Activated CD8-positive, alpha-beta memory T cell treated with anti-CD3 and anti-CD28 coated beads for 1 hour (primary cell): ENCODE data around the gene SOBP.
"Not testable (repeated sequence)": the region's sequence is repeated elsewhere in the genome, so short reads cannot be mapped to it uniquely, and the experiment has no call there.

ENCODE experiments used
- DNase-seq, 2 donors: peaks; one replicate each; pipeline ENCODE4 v3.0.0-alpha.2; 2020; ENCODE audit warnings: low read depth in 1 of 2; ENCODE audit errors: extremely low read depth in 1 of 2

The SOBP gene

DNA sequence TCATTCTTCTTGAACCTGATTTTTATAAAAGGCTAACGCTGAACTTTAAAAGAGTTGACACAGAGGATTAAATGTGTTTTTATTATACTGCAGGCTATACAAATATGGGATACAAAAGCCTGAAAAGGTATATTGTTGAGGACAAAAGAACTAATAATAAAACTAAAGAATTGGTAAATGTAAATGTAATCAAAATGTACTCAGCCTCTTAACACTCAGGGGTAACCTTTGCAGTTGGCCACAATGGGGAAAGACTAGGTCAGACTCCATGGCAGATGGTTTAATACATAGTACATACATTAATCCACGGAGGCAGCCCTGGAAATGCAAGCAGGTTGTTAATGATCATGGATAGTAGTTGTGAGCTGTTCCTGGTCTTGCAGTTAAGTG is 57.5 kb downstream of the SOBP start:
- DNase-seq, result no peak

DNA sequence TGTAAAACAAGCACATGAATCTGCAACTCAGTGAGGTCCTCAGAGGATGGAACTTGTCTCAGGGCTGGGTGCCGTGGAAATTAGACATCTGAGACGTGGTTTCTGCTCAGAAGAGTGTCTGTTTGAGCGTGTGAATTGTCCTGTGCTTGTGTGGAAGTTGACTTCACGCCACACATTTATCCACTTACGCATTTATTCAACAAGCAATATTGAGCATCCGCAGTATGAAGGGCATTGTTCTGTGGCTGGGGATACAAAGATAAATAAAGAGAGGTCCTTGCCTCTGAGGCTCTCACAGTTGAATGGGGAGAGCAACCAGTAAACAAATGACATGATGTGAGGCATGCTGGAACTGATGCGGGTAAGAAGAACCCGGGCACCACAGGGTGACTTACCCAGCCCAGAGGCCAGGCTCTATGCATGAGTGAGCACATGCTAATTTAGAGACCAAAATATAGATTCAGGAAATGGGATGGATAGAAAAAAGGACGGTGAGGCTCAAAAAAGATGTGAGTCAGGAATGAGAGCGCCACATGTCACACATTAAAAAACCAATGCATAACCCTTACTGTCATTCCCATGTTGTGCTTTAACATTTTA is 60.4 kb downstream of the SOBP start:
- no peak for DNase-seq

DNA sequence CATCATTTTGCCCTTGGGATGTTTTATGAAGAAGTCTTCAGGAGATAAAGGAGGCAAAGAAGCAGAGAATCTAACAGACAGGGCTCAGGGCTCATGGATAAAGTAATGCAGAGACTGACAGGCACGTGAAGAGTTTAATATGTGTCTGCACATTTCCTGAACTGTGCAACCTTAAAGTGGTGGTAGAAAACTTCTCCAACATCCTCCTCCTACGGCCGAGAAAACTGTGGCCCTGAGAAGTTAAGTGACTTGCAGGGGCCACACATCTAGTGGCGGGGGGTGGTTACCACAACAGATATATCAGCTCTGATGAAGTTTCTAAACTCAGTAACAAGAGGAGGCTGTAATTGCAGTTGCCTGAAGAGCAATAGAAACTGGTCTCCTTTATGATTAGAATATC is 61.0 kb downstream of the SOBP start:
- DNase-seq, result no peak

DNA sequence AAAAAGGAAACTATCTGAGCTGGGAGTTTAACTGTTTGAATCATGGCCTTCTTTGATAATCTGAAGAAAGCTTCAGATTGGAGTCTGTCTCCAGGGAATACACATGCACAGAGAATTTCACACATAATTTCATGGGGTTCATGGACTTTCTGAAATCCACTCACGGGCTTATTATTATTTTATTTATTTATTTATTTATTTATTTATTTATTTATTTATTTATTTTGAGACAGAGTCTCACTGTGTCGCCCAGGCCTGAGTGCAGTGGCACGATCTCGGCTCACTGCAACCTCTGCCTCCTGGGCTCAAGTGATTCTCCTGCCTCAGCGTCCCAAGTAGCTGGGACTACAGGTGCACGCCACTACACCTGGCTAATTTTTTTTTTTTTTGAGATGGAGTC is 63.2 kb downstream of the SOBP start:
- not testable (repeated sequence) for DNase-seq

DNA sequence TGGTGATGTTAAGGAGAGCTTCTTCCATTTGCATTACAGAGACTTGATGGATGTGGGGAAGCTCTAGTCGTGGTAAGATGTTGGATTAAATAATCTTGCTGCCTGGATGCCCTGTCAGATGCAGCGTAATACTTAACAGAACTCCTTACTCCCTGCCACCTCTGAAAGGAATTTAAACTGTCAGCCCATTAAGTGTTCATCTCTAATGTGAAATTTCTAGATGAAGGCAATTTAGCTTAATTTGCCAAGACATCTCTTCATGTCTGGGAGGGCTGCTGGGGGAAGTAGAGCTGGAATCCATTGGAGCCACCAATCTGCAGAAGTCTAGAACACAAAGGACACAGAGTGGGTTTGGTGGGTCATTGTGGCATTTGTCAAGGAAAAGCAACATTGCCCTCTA is 64.4 kb downstream of the SOBP start:
- no peak for DNase-seq

DNA sequence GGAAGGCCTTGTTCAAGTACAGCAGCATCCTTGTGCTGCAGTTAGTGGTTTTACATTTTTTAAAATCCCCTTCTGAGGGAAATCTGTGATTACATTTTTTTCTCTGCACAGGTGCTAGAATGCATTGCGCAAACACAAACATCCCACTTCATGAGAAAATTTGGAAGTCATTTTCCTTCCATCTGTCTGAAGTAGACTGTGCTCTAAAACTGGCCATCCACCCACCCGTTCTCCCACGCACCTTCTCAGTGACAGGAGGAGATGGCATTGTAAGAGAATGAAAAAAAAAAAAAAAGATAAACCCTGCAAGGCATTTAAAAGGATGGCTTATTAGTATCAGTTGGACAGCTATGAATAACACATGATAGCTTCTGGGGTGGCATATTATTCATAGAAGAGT is 65.0 kb downstream of the SOBP start:
- DNase-seq, result no peak

DNA sequence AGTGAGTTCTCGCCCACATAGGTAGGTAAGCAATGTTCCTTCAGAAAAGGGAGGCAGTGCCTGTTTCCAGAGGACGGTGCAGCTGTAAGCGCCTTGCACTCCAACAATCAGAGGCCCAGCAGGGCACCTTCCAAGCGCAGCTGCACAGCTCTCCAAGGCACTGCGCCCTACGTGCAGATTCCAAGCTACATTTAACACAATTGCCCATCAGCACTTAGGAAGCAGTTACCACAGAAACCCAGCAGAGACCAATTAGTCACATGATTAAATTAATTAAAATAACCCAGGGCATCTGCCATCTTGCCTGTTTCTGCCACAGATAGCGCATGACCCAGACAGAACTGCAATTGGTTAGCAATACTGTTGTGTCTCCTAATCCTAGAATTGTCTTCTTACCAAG is 65.5 kb downstream of the SOBP start:
- DNase-seq, result no peak

DNA sequence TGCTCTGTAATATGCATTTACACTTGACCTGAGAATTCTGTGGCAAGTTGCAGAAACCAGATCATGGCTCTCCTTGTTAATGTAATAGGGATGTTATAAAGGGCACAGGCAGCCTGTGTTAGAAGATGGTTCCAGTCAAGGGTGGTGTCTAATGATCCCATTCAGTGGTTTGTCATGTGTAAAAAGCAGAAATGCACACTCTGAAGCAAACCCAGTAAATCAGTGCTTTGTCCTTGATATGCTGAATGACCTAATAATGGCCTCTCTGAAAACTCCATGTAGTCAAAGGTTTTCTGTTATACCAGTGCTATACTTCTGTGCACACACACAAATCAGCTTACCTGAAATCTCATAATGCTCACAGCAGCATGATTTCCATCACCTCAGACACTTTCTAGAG is 66.2 kb downstream of the SOBP start:
- DNase-seq, result no peak

DNA sequence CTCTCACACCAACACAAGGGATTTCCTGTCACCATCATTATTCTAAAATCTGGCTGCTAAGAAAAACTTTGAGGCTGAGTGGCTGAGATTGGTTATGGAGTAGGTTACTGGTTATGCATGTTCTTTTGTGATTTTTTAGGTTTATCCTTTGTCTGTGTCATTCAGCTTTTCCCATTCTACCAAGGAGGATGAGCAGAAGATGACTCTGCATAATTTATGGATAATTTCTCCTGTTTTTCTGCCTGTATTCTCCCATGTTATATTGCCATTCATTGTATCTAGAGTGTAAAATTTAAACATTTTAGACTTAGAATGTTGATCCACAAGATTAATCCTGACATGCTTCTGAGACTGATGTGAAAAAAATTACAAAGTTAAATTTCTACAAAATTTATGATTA is 67.8 kb downstream of the SOBP start:
- no peak for DNase-seq

DNA sequence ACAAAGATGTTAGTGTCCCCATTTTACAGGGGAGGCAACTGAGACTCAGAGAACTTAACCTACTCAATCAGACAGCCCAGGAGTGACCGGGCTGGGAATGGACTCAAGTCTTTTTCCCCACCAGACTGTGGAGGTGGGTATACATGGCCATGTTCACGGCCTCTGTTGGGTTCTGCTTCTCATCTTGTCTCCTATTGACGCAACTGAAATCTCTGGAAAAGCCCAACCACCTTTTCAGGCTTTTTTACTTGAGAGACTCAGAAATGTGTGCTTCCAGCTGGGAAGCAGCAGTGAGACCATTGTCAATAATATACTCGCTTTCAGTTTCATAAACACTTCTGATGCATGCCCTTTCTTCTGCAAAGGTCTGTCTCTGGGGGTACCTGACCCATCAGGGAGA is 70.7 kb downstream of the SOBP start:
- DNase-seq, result no peak

DNA sequence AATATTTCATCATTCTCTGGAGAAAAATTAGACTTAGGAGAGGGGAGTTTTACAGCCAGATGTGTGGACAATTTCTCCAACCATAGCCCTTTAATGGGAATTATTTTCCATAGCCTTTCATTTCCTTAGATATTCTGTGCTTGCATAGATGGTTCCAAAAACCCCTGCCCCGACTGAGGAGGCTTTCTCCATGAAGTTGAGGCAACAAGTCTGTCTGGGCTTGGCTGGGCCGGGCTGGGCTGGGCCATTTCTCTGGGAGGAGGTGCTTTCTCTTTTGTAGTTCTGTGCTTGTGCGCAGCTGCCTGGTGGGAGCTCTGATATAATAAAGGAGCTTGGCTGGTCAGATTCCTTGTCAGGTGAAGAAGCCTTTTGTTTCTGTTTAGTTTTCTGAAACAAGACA is 71.4 kb downstream of the SOBP start:
- no peak for DNase-seq

DNA sequence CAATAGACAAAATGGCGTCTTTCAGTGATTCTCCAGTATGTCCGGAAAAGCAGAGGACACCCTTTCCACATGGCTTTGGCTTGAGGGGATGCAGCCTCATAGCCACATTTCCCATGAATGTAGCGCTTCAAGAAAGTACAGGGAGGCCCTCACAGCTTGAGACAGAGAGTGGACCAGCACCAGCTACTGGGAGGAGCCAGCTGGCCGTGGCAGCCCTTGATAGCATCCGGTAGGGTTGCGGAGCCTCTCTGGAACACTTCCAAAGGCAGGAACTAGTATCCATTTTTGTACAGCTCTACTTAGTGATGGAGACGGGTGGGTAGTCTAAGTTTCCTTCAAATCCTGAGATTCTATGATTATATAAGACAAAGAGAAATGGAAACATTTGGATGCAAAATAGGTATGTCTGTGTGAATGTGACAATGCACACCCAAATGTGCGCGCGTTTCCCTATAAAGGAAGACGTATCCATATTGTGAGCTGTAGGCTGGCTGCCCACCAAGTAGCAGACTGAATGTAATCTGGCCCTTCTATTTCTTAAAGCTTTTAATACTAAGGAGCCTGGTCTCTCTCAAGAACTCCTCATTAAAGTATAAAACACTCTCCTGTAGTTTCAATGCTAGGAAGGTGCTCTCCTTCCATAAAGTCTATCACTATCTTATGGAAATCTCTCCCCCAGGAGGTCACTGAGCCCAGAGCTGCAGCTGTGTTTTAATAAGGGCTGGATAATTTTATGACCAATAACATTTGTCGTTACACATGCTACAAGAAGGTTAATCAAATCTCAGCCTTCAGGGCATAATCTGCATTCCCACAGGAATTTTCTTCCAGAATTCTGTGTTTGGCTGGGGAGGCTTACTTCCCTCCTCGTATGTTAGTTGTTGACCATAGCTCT is 74.0 kb downstream of the SOBP start:
- DNase-seq, result no peak

DNA sequence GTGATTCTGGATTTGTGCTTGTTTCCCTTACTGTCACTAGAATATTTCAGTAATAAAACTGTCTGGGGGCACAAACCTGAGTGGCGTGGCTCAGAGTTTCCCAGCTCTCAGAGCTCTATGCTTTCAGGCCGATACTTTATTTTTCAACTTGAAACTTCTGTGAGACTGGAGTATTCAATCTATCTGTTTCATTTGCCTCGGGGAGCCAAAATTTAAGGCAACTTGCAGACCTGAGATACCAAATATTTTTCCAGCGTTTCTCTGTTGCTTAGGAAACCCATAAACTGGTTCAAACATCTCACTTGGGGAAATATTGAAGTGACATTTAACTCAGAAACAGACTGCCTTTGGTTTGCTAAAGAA is 74.7 kb downstream of the SOBP start:
- no peak for DNase-seq

DNA sequence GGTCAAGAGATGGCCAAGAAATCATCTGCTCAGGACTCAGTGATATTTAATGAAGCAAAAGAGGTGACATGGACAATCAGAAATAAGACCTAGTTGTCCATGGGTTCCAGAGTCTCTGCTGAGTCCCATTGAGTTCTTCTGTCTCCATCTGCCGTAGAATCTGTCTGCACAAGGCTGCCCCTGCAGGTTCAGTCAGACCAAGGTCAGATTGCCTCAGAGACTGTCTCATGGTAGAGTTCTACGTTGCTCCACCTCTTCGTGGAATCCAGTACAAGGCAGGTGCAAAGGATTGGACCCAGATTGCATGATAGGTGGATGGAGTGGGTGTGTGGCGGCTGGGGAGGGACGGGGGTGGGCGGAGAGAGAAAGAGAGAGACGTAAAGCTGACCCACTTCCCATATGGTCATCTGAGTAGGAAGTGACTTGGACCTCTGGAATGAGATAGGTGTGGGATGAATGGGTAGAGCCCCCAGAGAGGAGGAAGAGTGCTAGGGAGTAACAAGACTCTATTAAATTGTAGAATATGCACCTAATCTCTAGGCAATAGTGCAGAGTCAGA is 75.3 kb downstream of the SOBP start:
- no peak for DNase-seq

DNA sequence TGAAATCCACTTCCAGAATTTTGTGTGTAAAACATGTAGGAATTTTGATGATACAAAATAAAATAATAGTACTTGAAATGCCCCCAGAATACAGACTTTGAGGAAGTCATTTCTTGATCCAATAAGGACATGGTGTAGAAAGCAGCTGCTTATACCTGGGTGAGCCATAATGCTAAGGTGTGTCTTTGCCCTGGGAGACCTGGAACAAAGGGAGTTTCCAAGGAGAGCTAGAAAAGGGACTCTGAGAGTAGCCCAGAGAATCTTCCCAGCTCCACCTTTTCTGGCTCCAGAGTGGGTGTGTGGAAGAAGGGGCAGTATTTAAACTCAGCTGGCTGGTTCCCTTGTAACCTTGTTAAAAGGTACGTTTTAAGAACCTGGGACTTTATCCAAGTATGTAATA is 77.7 kb downstream of the SOBP start:
- no peak for DNase-seq

DNA sequence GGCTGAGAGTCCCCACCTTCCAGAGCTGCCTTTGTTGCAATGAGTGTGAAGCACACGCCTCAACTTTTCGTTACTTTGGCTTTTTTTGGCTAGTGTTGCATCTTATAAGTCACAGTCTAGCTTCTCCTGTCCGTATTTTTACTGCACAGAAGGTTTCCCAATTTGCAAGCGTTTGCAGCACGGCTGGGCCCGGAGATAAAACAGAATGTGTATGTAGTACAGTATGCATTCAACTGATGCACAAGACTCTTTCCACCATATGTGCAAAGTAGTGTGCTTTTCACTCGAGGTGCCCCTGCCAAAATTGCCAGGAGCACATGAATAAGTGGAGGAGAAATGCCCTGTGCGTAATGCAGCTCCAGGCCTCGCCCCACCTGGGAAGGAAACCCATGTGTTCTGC is 79.6 kb downstream of the SOBP start:
- no peak for DNase-seq

DNA sequence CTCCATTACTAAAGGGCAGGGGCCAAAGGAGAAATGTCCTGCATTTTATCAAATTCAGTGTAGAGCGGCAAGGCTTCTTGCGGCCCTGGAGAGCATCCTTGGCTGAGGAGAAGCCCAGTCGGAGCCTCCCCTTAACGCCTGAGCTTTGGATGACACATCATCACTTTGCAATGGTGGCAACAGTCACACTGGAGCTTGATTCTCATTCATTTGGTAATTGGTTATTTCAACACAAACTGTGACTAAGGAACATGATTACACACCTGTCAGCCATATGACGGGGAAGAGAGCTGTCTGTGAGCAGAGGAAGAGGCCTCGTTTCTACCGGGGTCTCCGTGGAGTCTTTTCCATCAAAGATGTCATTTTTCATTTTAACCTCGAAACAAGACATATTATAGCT is 81.4 kb downstream of the SOBP start:
- no peak for DNase-seq

DNA sequence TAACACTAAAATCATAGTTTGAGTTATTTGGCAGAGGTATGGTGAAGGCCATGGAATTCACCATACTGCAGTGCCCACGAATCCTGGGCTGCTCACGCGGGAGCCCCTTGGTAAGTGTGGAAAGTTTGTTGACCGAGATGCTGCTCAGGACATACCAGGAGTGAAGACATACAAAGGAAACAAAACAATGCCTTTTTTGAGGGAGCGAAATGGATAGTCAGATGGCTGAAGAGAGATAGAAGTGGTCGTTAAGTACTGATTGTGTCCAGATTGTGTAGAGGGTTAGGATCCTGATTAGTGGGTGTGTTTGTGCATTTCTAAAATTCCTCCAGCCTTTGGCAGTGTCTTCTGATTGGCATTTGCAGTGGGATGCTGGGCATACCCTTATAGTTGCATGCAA is 83.0 kb downstream of the SOBP start:
- DNase-seq, result no peak

DNA sequence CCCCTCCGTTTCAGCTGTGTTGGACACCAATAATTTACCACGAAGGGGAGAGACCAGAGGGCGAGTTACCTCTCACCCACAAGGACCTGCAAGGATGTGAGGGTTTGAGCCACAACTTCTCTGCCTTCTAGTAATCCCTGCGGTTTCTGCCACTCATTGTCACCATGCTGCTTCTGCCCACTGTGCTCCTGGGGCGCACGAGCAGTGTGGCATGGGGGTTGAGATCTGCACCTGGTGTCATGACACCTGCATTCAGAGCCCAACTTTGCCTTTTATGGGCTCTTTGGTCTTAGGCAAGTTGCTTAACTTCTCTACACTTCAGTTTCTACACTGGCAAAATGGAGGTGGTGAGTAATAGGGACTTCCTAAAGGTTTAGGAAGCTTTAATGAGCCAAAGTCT is 84.9 kb downstream of the SOBP start:
- no peak for DNase-seq

DNA sequence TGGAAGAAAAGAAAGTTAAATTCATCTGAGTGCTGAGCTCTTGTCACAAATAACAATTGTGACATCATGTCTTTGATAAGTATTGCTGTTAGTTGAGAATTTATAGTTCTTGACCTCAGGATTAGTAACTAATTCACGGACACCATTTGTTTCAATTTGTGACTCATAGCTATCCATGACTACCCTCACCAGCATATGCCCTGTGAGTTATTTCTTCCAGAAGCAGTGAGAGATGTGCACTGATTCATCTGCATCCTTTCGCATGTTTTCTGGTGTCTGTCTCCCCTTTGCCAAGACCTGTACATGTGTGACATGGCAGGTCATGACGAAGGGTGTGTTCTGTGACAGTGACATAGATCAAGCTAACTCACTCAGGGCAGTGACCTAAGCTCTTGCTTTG is 86.9 kb downstream of the SOBP start:
- DNase-seq, result no peak

DNA sequence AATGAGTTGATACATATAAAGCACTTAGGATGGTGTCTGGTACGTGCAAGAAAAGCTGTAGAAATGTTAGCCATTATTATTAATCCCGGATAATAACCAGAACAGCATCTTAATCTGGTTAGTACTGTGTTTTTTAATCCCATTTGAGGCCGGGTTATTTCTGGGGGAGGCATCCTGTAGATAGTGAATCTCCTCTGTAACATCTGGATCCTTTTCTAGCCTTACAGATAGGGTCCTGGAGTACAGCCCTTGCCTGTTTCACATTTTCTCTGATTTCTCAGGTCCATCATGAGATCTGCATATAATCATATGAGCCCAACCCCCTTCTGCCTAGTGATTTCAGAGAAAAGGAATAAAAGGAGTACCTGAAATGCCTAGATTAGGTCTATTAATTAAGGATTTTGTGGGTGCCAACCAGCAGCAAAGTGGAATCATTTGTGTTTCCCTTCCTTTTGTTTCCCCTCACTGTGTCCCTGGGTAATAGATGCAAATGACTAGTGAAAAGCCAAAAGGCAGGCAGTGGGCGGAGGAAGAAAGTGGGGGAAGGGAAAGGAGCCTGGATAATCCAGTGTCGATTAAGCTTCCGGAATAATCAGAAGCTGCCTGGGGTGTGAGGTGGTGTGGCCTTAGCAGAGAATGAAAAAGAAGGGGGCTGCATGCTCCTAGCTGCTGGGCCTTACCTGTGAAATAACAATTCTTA is 88.9 kb downstream of the SOBP start:
- DNase-seq, result no peak
